ENCODE measurements around the gene ARAP2.
A peak's percentile ranks its signal among the peaks of the same experiment; 100 is the strongest.

The ARAP2 gene

GRCh38 chr4:36054694-36055422, 189.5 kb downstream of the ARAP2 start (continued):
- TF ChIP-seq ZNF692 (tag by site-specific recombination; IDR thresholded peaks at IDR 0.05) = no peak
- no peak for TF ChIP-seq ZNF26 (tag by site-specific recombination; IDR thresholded peaks at IDR 0.05)
- no peak for TF ChIP-seq ZNF148 (tag by site-specific recombination; IDR thresholded peaks at IDR 0.05; ENCODE audit: borderline replicate concordance)
- peak; percentile 56 for TF ChIP-seq ZNF596 (tag by site-specific recombination; IDR thresholded peaks at IDR 0.05)
- no peak for TF ChIP-seq GFI1B (tag by site-specific recombination; IDR thresholded peaks at IDR 0.05)
- TF ChIP-seq ZNF155 (tag by site-specific recombination; IDR thresholded peaks at IDR 0.05) = no peak
- no peak for TF ChIP-seq ZNF140 (tag by site-specific recombination; IDR thresholded peaks at IDR 0.05)
- no peak for TF ChIP-seq KLF1 (tag by site-specific recombination; IDR thresholded peaks at IDR 0.05)
- TF ChIP-seq ZNF561 (tag by site-specific recombination; IDR thresholded peaks at IDR 0.05; ENCODE audit: borderline replicate concordance) = 0 out of 2 replicates have a peak, but pooled peaks have one; percentile 48
- 0 out of 2 replicates have a peak, but pooled peaks have one; percentile 20 for TF ChIP-seq ZNF639 (tag by site-specific recombination; IDR thresholded peaks at IDR 0.05)
- TF ChIP-seq ZNF112 (tag by site-specific recombination; IDR thresholded peaks at IDR 0.05) = no peak
- no peak for TF ChIP-seq ZNF248 (tag by site-specific recombination; IDR thresholded peaks at IDR 0.05)
- TF ChIP-seq ZNF366 (tag by site-specific recombination; conservative IDR thresholded peaks at IDR 0.05) = peak; percentile 83
- no peak for TF ChIP-seq ZNF274 (IDR thresholded peaks at IDR 0.05; ENCODE audit: low read length)
- TF ChIP-seq ZNF274 (tag by site-specific recombination; IDR thresholded peaks at IDR 0.05; ENCODE audit: borderline replicate concordance) = no peak
- 0 out of 2 replicates have a peak, but pooled peaks have one; percentile 6 for TF ChIP-seq BCL6B (tag by site-specific recombination; IDR thresholded peaks at IDR 0.05)
- peak; percentile 70 for TF ChIP-seq TCF7L2 (IDR thresholded peaks at IDR 0.05; ENCODE audit: borderline replicate concordance, low read depth, low read length)
- TF ChIP-seq ZEB2 (tag by site-specific recombination; IDR thresholded peaks at IDR 0.05) = peak; percentile 72
- no peak for TF ChIP-seq ZBTB49 (tag by site-specific recombination; IDR thresholded peaks at IDR 0.05; ENCODE audit: low read depth)
- TF ChIP-seq ZNF18 (tag by site-specific recombination; IDR thresholded peaks at IDR 0.05) = 0 out of 2 replicates have a peak, but pooled peaks have one; percentile 23
- TF ChIP-seq ZNF132 (tag by site-specific recombination; IDR thresholded peaks at IDR 0.05; ENCODE audit: borderline replicate concordance) = no peak
- no peak for TF ChIP-seq ZNF623 (tag by site-specific recombination; IDR thresholded peaks at IDR 0.05)
- peak; percentile 63 for TF ChIP-seq KLF8 (tag by site-specific recombination; IDR thresholded peaks at IDR 0.05)
- TF ChIP-seq ZFP69B (tag by site-specific recombination; IDR thresholded peaks at IDR 0.05) = no peak
- TF ChIP-seq OVOL3 (tag by site-specific recombination; IDR thresholded peaks at IDR 0.05) = peak; percentile 46

Measured in HEK293 (cell line).